Activated naive CD8-positive, alpha-beta T cell treated with anti-CD3 and anti-CD28 coated beads, Interleukin-2, amount 50 U/mL, for 24 hours (primary cell): ENCODE measurements around the gene MEPCE.
A peak's percentile ranks its signal among the peaks of the same experiment; 100 is the strongest.
"Not testable (repeated sequence)": the region's sequence is repeated elsewhere in the genome, so short reads cannot be mapped to it uniquely, and the experiment has no call there.

Experiments used
- ATAC-seq: fragments of 150-1000 bp; cut with Tn5 transposase; one replicate; pipeline ENCODE4 v1.10.0; 2021
- DNase-seq: peaks from one replicate; pipeline ENCODE4 v3.0.0; 2021
- H3K27ac Mint-ChIP-seq: one replicate; pipeline ENCODE4 v1.8.0; 2021; ENCODE audit warnings: mild to moderate bottlenecking, mixed read lengths
- H3K27me3 Mint-ChIP-seq: one replicate; pipeline ENCODE4 v1.8.0; 2021; ENCODE audit warnings: mixed read lengths
- H3K36me3 Mint-ChIP-seq: one replicate; pipeline ENCODE4 v1.8.0; 2021; ENCODE audit warnings: low read depth, mixed read lengths
- H3K4me1 Mint-ChIP-seq: one replicate; pipeline ENCODE4 v1.8.0; 2021; ENCODE audit warnings: mixed read lengths
- H3K4me3 Mint-ChIP-seq: one replicate; pipeline ENCODE4 v1.8.0; 2021; ENCODE audit warnings: mild to moderate bottlenecking, moderate library complexity, mixed read lengths
- H3K9me3 Mint-ChIP-seq: one replicate; pipeline ENCODE4 v1.8.0; 2021; ENCODE audit warnings: mixed read lengths

Gene MEPCE

GRCh38 chr7:100453854-100454253, 24.2 kb downstream of the MEPCE start:
- H3K4me1 Mint-ChIP-seq, H3K36me3 Mint-ChIP-seq, H3K9me3 Mint-ChIP-seq, H3K27ac Mint-ChIP-seq, H3K4me3 Mint-ChIP-seq, ATAC-seq, DNase-seq, H3K27me3 Mint-ChIP-seq: not testable (repeated sequence)

- DNase-seq (no peak), ATAC-seq (no peak)
- Mint-ChIP-seq H3K4me3 (no peak overlapping the region), H3K4me1 (peaks cover 6% of the 10 kb centered on the region), H3K36me3 (peaks cover 2% of the 10 kb centered on the region), H3K27me3 (no peaks in the 10 kb centered on the region), H3K9me3 (no peaks in the 10 kb centered on the region), H3K27ac (no peak overlapping the region)
Measured at GRCh38 chr7:100455206-100455605, 25.6 kb downstream of the MEPCE start.

GRCh38 chr7:100456562-100456961, 26.9 kb downstream of the MEPCE start:
- no peak for ATAC-seq
- no peak for DNase-seq
- Mint-ChIP-seq H3K27me3 (no peaks in the 10 kb centered on the region), H3K4me1 (no peaks in the 10 kb centered on the region), H3K27ac (no peak overlapping the region), H3K9me3 (no peaks in the 10 kb centered on the region), H3K4me3 (no peak overlapping the region), H3K36me3 (peaks cover 2% of the 10 kb centered on the region)

GRCh38 chr7:100457033-100457432, 27.4 kb downstream of the MEPCE start:
- DNase-seq (no peak), ATAC-seq (no peak)
- Mint-ChIP-seq H3K27ac (no peak overlapping the region), H3K36me3 (peaks cover 2% of the 10 kb centered on the region), H3K4me3 (no peak overlapping the region), H3K9me3 (no peaks in the 10 kb centered on the region), H3K27me3 (no peaks in the 10 kb centered on the region), H3K4me1 (no peaks in the 10 kb centered on the region)

GRCh38 chr7:100464210-100464660, 34.6 kb downstream of the MEPCE start, which contains the start of gene SPACDR:
Gene SPACDR (minus strand): TSS chr7:100464260. CDS start chr7:100464025, 235 bp downstream.
- Mint-ChIP-seq H3K36me3 (peaks cover 7% of the 10 kb centered on the region), H3K27ac (no peak within 1 kb of the TSS), H3K4me3 (no peak within 1 kb of the TSS), H3K9me3 (no peaks in the 10 kb centered on the region), H3K4me1 (peaks cover 2% of the 10 kb centered on the region), H3K27me3 (no peaks in the 10 kb centered on the region)
- no peak for ATAC-seq
- no peak for DNase-seq

GRCh38 chr7:100464791-100465190, 35.2 kb downstream of the MEPCE start:
- H3K27ac Mint-ChIP-seq = no peak overlapping the region
- DNase-seq (no peak), ATAC-seq (no peak)
- H3K4me3 Mint-ChIP-seq = no peak overlapping the region
- no peaks in the 10 kb centered on the region for H3K9me3 Mint-ChIP-seq
- peaks cover 4% of the 10 kb centered on the region for H3K4me1 Mint-ChIP-seq
- peaks cover 5% of the 10 kb centered on the region for H3K36me3 Mint-ChIP-seq
- H3K27me3 Mint-ChIP-seq = no peaks in the 10 kb centered on the region

- no peaks in the 10 kb centered on the region for H3K27me3 Mint-ChIP-seq
- peaks cover 7% of the 10 kb centered on the region for H3K4me1 Mint-ChIP-seq
- H3K9me3 Mint-ChIP-seq = no peaks in the 10 kb centered on the region
- H3K27ac Mint-ChIP-seq = no peak overlapping the region
- ATAC-seq (no peak), DNase-seq (no peak)
- H3K36me3 Mint-ChIP-seq = peaks cover 5% of the 10 kb centered on the region
- no peak overlapping the region for H3K4me3 Mint-ChIP-seq
Measured at GRCh38 chr7:100465299-100465698, 35.7 kb downstream of the MEPCE start.

- Mint-ChIP-seq H3K9me3 (no peaks in the 10 kb centered on the region), H3K4me1 (peaks cover 9% of the 10 kb centered on the region), H3K27me3 (no peaks in the 10 kb centered on the region), H3K27ac (no peak overlapping the region), H3K36me3 (peaks cover 5% of the 10 kb centered on the region), H3K4me3 (no peak overlapping the region)
- no peak for DNase-seq
- ATAC-seq = no peak
Measured at GRCh38 chr7:100465702-100466311, 36.2 kb downstream of the MEPCE start.

- H3K27ac Mint-ChIP-seq = no peak overlapping the region
- DNase-seq = no peak
- H3K9me3 Mint-ChIP-seq = no peaks in the 10 kb centered on the region
- peaks cover 5% of the 10 kb centered on the region for H3K36me3 Mint-ChIP-seq
- H3K4me1 Mint-ChIP-seq = peaks cover 9% of the 10 kb centered on the region
- no peak for ATAC-seq
- no peaks in the 10 kb centered on the region for H3K27me3 Mint-ChIP-seq
- H3K4me3 Mint-ChIP-seq = no peak overlapping the region
Measured at GRCh38 chr7:100466653-100467605, 37.3 kb downstream of the MEPCE start.

GRCh38 chr7:100467638-100468373, 38.2 kb downstream of the MEPCE start:
- Mint-ChIP-seq H3K36me3 (peaks cover 5% of the 10 kb centered on the region), H3K4me1 (peaks cover 9% of the 10 kb centered on the region)

GRCh38 chr7:100469227-100470044, 39.8 kb downstream of the MEPCE start:
- Mint-ChIP-seq H3K4me1 (peaks cover 26% of the 10 kb centered on the region), H3K4me3 (no peak overlapping the region)

More at GRCh38 chr7:100467638-100468373, 38.2 kb downstream of the MEPCE start:
- Mint-ChIP-seq H3K9me3 (no peaks in the 10 kb centered on the region), H3K4me3 (no peak overlapping the region), H3K27ac (no peak overlapping the region), H3K27me3 (no peaks in the 10 kb centered on the region)
- ATAC-seq = no peak
- no peak for DNase-seq

GRCh38 chr7:100471021-100471420, 41.4 kb downstream of the MEPCE start:
- Mint-ChIP-seq H3K4me1 (peaks cover 40% of the 10 kb centered on the region), H3K36me3 (peaks cover 17% of the 10 kb centered on the region), H3K27me3 (no peaks in the 10 kb centered on the region), H3K9me3 (no peaks in the 10 kb centered on the region), H3K27ac (no peak overlapping the region), H3K4me3 (no peak overlapping the region)
- DNase-seq (no peak), ATAC-seq (no peak)

More at GRCh38 chr7:100469227-100470044, 39.8 kb downstream of the MEPCE start:
- Mint-ChIP-seq H3K9me3 (no peaks in the 10 kb centered on the region), H3K36me3 (peaks cover 9% of the 10 kb centered on the region), H3K27me3 (no peaks in the 10 kb centered on the region), H3K27ac (no peak overlapping the region)
- DNase-seq = peak; percentile 91
- peak; percentile 82 for ATAC-seq

GRCh38 chr7:100472121-100472851, 42.7 kb downstream of the MEPCE start:
- Mint-ChIP-seq H3K27ac (no peak overlapping the region), H3K36me3 (peaks cover 16% of the 10 kb centered on the region), H3K4me3 (no peak overlapping the region), H3K9me3 (no peaks in the 10 kb centered on the region), H3K4me1 (peaks cover 53% of the 10 kb centered on the region), H3K27me3 (no peaks in the 10 kb centered on the region)
- no peak for DNase-seq
- ATAC-seq = no peak
